ENCODE measurements around the gene RHOC.

The RHOC gene

GRCh38 chr1:112716133-112716720, 9.3 kb upstream of the RHOC start:
- DNase-seq = peak; percentile 83

- peak; percentile 51 for DNase-seq
Observed at GRCh38 chr1:112715264-112716053, 8.5 kb upstream of the RHOC start, which contains the start of gene PPM1J. PPM1J (minus strand) TSS chr1:112715332; CDS start chr1:112715301, 31 bp downstream.

- DNase-seq = no peak
Observed at GRCh38 chr1:112714313-112715263, 7.7 kb upstream of the RHOC start.

GRCh38 chr1:112713466-112714312, 6.8 kb upstream of the RHOC start:
- DNase-seq = no peak

- no peak for DNase-seq
Observed at GRCh38 chr1:112712701-112713128, 5.8 kb upstream of the RHOC start.

- no peak for DNase-seq
Observed at GRCh38 chr1:112712191-112712590, 5.3 kb upstream of the RHOC start.

GRCh38 chr1:112711670-112712069, 4.7 kb upstream of the RHOC start:
- no peak for DNase-seq

GRCh38 chr1:112711041-112711440, 4.1 kb upstream of the RHOC start:
- no peak for DNase-seq

GRCh38 chr1:112710586-112710985, 3.7 kb upstream of the RHOC start:
- no peak for DNase-seq

GRCh38 chr1:112710159-112710558, 3.2 kb upstream of the RHOC start:
- DNase-seq = no peak

GRCh38 chr1:112708489-112708888, 1.6 kb upstream of the RHOC start:
- no peak for DNase-seq

- no peak for DNase-seq
Observed at GRCh38 chr1:112708002-112708448, 1.1 kb upstream of the RHOC start.

GRCh38 chr1:112707221-112708001, 484 bp upstream of the RHOC start:
- DNase-seq = peak; percentile 69

- peak; percentile 80 for DNase-seq
Observed at GRCh38 chr1:112704934-112705627, 1.8 kb downstream of the RHOC start.

- no peak for DNase-seq
Observed at GRCh38 chr1:112704391-112704933, 2.5 kb downstream of the RHOC start.

- no peak for DNase-seq
Observed at GRCh38 chr1:112703706-112704105, 3.2 kb downstream of the RHOC start.

- DNase-seq = no peak
Observed at GRCh38 chr1:112702420-112703261, 4.3 kb downstream of the RHOC start.

GRCh38 chr1:112702067-112702395, 4.9 kb downstream of the RHOC start:
- DNase-seq = no peak

- no peak for DNase-seq
Observed at GRCh38 chr1:112701227-112702066, 5.5 kb downstream of the RHOC start.
